ENCODE measurements around the gene TRMT5. TPM values are rescaled to one million over a fixed set of nuclear protein-coding genes. Genes with fewer than 3 reads are reported as not detected.
A peak's percentile ranks its signal among the peaks of the same experiment; 100 is the strongest.

Gene TRMT5
- total and polyA plus RNA-seq, 2 of the 8 experiments (the other 6 are each of a cell fraction or from before 2014, with no cell fraction given): 4.3 to 24.2 TPM

GRCh38 chr14:60980811-60981632 lies at the start of gene TRMT5, which contains the start of gene SLC38A6 (continued):
- peak; percentile 74 for TF ChIP-seq SRF (IDR thresholded peaks at IDR 0.05; ENCODE audit: low read depth, low read length)
- no peak for TF ChIP-seq MAFK (IDR thresholded peaks at IDR 0.05; ENCODE audit: low read depth, low read length)
- peak; percentile 20 for TF ChIP-seq TEAD4 (IDR thresholded peaks at IDR 0.05; ENCODE audit: low read depth, low read length)
- TF ChIP-seq POU5F1 (IDR thresholded peaks at IDR 0.05; ENCODE audit: low read depth, low read length): no peak
- no peak for TF ChIP-seq CHD1 (IDR thresholded peaks at IDR 0.05; ENCODE audit: low read depth, low read length)
- no peak for TF ChIP-seq ZNF274 (IDR thresholded peaks at IDR 0.05; ENCODE audit: borderline replicate concordance, extremely low read depth, low read length)
- peak; percentile 100 for TF ChIP-seq ASH2L (IDR thresholded peaks at IDR 0.05; ENCODE audit: low read length)
- no peak for TF ChIP-seq CBX8 (IDR thresholded peaks at IDR 0.05; ENCODE audit: borderline replicate concordance, low read depth, low read length)
- peak; percentile 96 for TF ChIP-seq POLR2AphosphoS5 (IDR thresholded peaks at IDR 0.05; ENCODE audit: low read depth, low read length)
- TF ChIP-seq NANOG (IDR thresholded peaks at IDR 0.05; ENCODE audit: insufficient read depth, low read depth, low read length, poor library complexity, severe bottlenecking): no peak
- no peak for TF ChIP-seq CHD7 (IDR thresholded peaks at IDR 0.05; ENCODE audit: insufficient replicate concordance, low read length)
